Gastrocnemius medialis (tissue), 4 donors: Measurements from ENCODE around the gene GRID1. TPM values are rescaled to one million over a fixed set of nuclear protein-coding genes. Genes with fewer than 3 reads are reported as not detected.

ENCODE experiments used
- ATAC-seq, 2 donors: fragments of 150-250 bp; one replicate each; pipeline ENCODE4 v1.9.1; 2016
- DNase-seq, 2 donors: peaks; one replicate each; pipeline ENCODE4 v3.0.0-alpha.2; 2019
- H3K27ac ChIP-seq, 4 donors: fragments of 200-600 bp; sonication (generic); 1 replicate in 1 of 4; 2 replicates in 3 of 4; pipeline ENCODE4 v1.5.1; 2016 to 2018; ENCODE audit warnings: mild to moderate bottlenecking in 2 of 4, moderate library complexity in 1 of 4
- H3K27me3 ChIP-seq, 3 donors: fragments of 200-600 bp; sonication (generic) in 2 of 3; 1 replicate in 1 of 3; 2 replicates in 2 of 3; pipeline versions ENCODE4 v1.5.1 to v1.6.0; 2016 to 2019; ENCODE audit warnings: mild to moderate bottlenecking in 1 of 3, moderate library complexity in 1 of 3
- H3K36me3 ChIP-seq, 2 donors: fragments of 200-600 bp; sonication (generic) in 1 of 2; one replicate each; pipeline ENCODE4 v1.5.1; 2017 to 2018
- H3K4me1 ChIP-seq, 2 donors: fragments of 200-600 bp; sonication (generic) in 1 of 2; one replicate each; pipeline ENCODE4 v1.5.1; 2016 to 2017; ENCODE audit warnings: mild to moderate bottlenecking in 2 of 2
- H3K4me3 ChIP-seq, 4 donors: fragments of 200-600 bp; sonication (generic) in 3 of 4; 1 replicate in 1 of 4; 2 replicates in 3 of 4; pipeline ENCODE4 v1.5.1; 2016 to 2019; ENCODE audit warnings: mild to moderate bottlenecking in 2 of 4
- H3K9me3 ChIP-seq, 3 donors: fragments of 200-600 bp; sonication (generic) in 2 of 3; 1 replicate in 1 of 3; 2 replicates in 2 of 3; pipeline ENCODE4 v1.5.1; 2016 to 2019
- POLR2A ChIP-seq, 2 donors: fragments of 450-650 bp; IDR thresholded peaks; one replicate each; pipeline ENCODE4 v1.6.1; 2017; ENCODE audit warnings: antibody characterized with exemption in 2 of 2, mild to moderate bottlenecking in 2 of 2, moderate library complexity in 2 of 2
- in situ Hi-C, 4 donors: fragments of 200-750 bp; cut with MboI; loops; one replicate each; pipeline versions ENCODE4 v1.15.0 to v1.8.0; 2017; ENCODE audit warnings: low sequenced_read_pairs in 4 of 4
- intact Hi-C: fragments of 100-400 bp; cut with DNase I; formaldehyde crosslinking; loops from one replicate; pipeline ENCODE4 v1.15.1; 2023; ENCODE audit warnings: low total_unique reads
- total RNA-seq, 4 donors: library from RNA; depleted of rRNA; stranded (reverse); fragments of >200 nt; gene quantifications; one replicate each; pipeline versions ENCODE4 v1.1.0 to v1.2.3, GENCODE V29; 2016
- TF ChIP-seq, protein P1 (sequence below), 5 experiments: fragments of 450-650 bp in 3 of 5; fragments of 200-600 bp in 2 of 5; sonication (generic) in 2 of 5; IDR thresholded peaks in 4 of 5; conservative IDR thresholded peaks in 1 of 5; 1 replicate in 4 of 5; 2 replicates in 1 of 5; pipeline ENCODE4 v1.5.1; 2016 to 2019; ENCODE audit warnings: antibody characterized with exemption in 5 of 5, mild to moderate bottlenecking in 3 of 5, moderate library complexity in 3 of 5

Gene GRID1
- total RNA-seq, 4 donors from 2014 or later, result 0.17 to 1.4 (median 0.79) TPM

DNA sequence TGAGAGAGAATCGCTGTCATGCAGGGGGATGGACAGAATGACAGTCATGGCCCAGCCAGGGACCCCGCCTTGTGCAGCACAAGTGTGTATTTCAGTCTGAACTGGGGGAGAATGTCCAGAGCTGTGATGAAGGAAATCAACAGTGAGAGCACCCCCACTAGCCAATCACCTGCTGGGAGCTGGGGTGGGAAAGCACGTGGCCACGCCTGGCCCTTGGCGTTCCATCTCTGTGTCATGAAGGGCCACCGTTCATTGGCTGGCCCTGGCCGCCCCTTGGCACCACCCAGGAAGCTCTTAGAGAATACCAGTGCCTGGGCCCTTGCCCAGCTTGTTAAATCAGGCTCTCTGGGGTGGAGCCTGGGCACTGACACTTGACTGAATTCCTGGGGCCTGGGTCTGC is 22.8 kb downstream of the GRID1 start:
- TF ChIP-seq, protein P1, sequence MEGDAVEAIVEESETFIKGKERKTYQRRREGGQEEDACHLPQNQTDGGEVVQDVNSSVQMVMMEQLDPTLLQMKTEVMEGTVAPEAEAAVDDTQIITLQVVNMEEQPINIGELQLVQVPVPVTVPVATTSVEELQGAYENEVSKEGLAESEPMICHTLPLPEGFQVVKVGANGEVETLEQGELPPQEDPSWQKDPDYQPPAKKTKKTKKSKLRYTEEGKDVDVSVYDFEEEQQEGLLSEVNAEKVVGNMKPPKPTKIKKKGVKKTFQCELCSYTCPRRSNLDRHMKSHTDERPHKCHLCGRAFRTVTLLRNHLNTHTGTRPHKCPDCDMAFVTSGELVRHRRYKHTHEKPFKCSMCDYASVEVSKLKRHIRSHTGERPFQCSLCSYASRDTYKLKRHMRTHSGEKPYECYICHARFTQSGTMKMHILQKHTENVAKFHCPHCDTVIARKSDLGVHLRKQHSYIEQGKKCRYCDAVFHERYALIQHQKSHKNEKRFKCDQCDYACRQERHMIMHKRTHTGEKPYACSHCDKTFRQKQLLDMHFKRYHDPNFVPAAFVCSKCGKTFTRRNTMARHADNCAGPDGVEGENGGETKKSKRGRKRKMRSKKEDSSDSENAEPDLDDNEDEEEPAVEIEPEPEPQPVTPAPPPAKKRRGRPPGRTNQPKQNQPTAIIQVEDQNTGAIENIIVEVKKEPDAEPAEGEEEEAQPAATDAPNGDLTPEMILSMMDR (IDR thresholded peaks at IDR 0.05 in 4 of 5, conservative IDR thresholded peaks at IDR 0.05 in 1 of 5), result no peak
- TF ChIP-seq POLR2A (IDR thresholded peaks at IDR 0.05), result no peak
- H3K4me1 ChIP-seq, result no peaks in the 10 kb centered on the region
- ATAC-seq, result no peak
- no peak overlapping the region for H3K4me3 ChIP-seq
- H3K27me3 ChIP-seq, result peaks cover 0 to 5% (median 0%) of the 10 kb centered on the region in 3 donors
- no peak overlapping the region for H3K27ac ChIP-seq
- in situ Hi-C loops (no loop called here), intact Hi-C loops (no loop called here)
- DNase-seq, result no peak
- H3K36me3 ChIP-seq, result no peaks in the 10 kb centered on the region
- no peaks in the 10 kb centered on the region for H3K9me3 ChIP-seq

DNA sequence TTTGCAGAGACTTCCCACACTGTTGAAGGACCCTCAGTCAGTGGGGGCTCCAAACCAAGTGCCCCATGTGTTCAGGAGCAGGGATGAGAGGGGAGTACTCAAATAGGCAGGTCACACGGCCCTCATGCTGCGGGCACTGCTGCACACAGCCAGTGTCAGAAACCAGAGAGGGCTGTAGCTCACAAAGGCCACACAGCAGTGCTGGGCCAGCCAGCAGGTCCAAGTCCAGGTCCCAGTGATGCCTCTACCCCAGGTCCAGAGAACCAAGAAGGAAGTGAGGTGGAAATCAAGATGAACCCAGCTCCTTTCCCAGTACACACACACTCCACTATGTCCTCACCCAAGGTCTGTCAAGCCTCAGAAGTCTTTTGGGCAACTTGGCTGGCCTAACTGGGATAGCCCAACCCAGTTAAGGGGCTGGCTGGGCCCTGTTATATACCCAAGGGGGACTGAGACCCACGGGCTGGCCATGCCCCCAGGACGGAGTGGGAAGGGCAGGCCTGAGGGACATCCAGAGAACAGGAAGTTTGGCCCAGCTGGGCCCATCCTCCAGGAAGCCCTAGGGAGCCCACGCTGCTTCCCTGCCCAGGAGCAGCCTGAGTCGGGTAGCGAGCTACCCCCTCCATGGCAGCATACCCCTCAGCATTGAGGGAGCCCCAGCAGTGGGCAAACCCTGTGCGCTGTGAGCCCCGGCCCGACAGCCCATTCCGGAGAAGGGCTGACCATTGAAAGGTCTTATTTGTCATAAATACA is 24.3 kb downstream of the GRID1 start:
- H3K27me3 ChIP-seq, result peaks cover 0 to 5% (median 0%) of the 10 kb centered on the region in 3 donors
- TF ChIP-seq POLR2A (IDR thresholded peaks at IDR 0.05), result no peak
- TF ChIP-seq, protein P1 (IDR thresholded peaks at IDR 0.05 in 4 of 5, conservative IDR thresholded peaks at IDR 0.05 in 1 of 5), result no peak
- intact Hi-C loops (no loop called here), in situ Hi-C loops (no loop called here)
- no peak for ATAC-seq
- no peak overlapping the region for H3K27ac ChIP-seq
- no peak for DNase-seq
- H3K4me3 ChIP-seq, result no peak overlapping the region
- H3K4me1 ChIP-seq, result no peaks in the 10 kb centered on the region
- no peaks in the 10 kb centered on the region for H3K36me3 ChIP-seq
- H3K9me3 ChIP-seq, result no peaks in the 10 kb centered on the region

GRCh38 chr10:86341361-86341811 is 25.2 kb downstream of the GRID1 start:
- Histone ChIP-seq H3K27me3 (peaks cover 0 to 5% (median 0%) of the 10 kb centered on the region in 3 donors), H3K27ac (no peak overlapping the region), H3K9me3 (no peaks in the 10 kb centered on the region), H3K4me1 (no peaks in the 10 kb centered on the region), H3K36me3 (no peaks in the 10 kb centered on the region), H3K4me3 (no peak overlapping the region)
- ATAC-seq (no peak), DNase-seq (no peak)
- in situ Hi-C loops (no loop called here), intact Hi-C loops (no loop called here)
- TF ChIP-seq POLR2A (IDR thresholded peaks at IDR 0.05), result no peak
- TF ChIP-seq, protein P1 (IDR thresholded peaks at IDR 0.05 in 4 of 5, conservative IDR thresholded peaks at IDR 0.05 in 1 of 5), result no peak

DNA sequence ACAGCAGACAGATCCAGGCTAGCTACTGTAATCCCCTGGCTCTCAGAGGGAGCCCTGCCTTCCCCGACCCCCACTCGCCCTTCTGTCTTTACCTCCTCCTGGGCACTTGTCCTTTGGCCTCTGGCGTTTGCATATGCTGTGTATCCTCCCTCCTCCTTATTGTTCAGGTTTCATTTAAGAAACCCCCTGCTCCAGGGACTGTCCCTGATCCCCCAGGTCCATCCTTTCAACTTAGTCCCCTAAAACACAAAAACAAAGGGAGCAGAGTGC is 25.7 kb downstream of the GRID1 start:
- no peaks in the 10 kb centered on the region for H3K4me1 ChIP-seq
- no peak for DNase-seq
- no peaks in the 10 kb centered on the region for H3K36me3 ChIP-seq
- H3K9me3 ChIP-seq, result no peaks in the 10 kb centered on the region
- H3K27me3 ChIP-seq, result peaks cover 0 to 5% (median 0%) of the 10 kb centered on the region in 3 donors
- no peak overlapping the region for H3K4me3 ChIP-seq
- no peak overlapping the region for H3K27ac ChIP-seq
- no peak for ATAC-seq
- intact Hi-C loops, result no loop called here
- in situ Hi-C loops, result no loop called here
- no peak for TF ChIP-seq POLR2A (IDR thresholded peaks at IDR 0.05)
- TF ChIP-seq, protein P1 (IDR thresholded peaks at IDR 0.05 in 4 of 5, conservative IDR thresholded peaks at IDR 0.05 in 1 of 5), result no peak
